H1 (cell line): ENCODE data around the gene TGM6. TPM values are rescaled to one million over a fixed set of nuclear protein-coding genes. Genes with fewer than 3 reads are reported as not detected.
A peak's percentile ranks its signal among the peaks of the same experiment; 100 is the strongest.

Experiments
- CTCF ChIA-PET: fragments of 300-600 bp; sonication (Branson Sonifier 250); formaldehyde crosslinking; loops from one replicate; lab custom pipeline; 2021; ENCODE audit not compliant: partially characterized antibody; lab: Charles Lee
- POLR2A ChIA-PET: fragments of 300-600 bp; sonication (Branson Sonifier 250); formaldehyde crosslinking; loops from one replicate; lab custom pipeline; 2021; ENCODE audit warnings: inconsistent platforms; ENCODE audit not compliant: partially characterized antibody; lab: Charles Lee
- DNase-seq, 2 experiments: peaks; one replicate each; pipeline versions ENCODE4 v3.0.0 to v3.0.0-alpha.2; 2010 to 2022; ENCODE audit warnings: low spot score in 2 of 2, low read depth in 1 of 2, mixed read lengths in 1 of 2
- FAIRE-seq: peaks from 2 replicates; lab custom pipeline; 2011; peaks lifted over from hg19 to GRCh38; lab: Jason Lieb, UNC
- H2AFZ ChIP-seq: 2 replicates; pipeline ENCODE4 v1.8.1; 2012; ENCODE audit warnings: low read length, inconsistent platforms
- H2AK5ac ChIP-seq: 2 replicates; pipeline ENCODE4 v1.6.1; 2013; ENCODE audit warnings: low read depth, low read length
- H2BK120ac ChIP-seq: replicated peaks from 2 replicates; pipeline ENCODE3; 2013; ENCODE audit warnings: low read depth, low read length, inconsistent platforms
- H2BK12ac ChIP-seq: 2 replicates; pipeline ENCODE4 v1.6.1; 2013; ENCODE audit warnings: low read depth, low read length
- H2BK15ac ChIP-seq: 2 replicates; pipeline ENCODE4 v1.6.1; 2013; ENCODE audit warnings: low read length
- H2BK20ac ChIP-seq: 2 replicates; pipeline ENCODE4 v1.6.1; 2013; ENCODE audit warnings: low read length
- H2BK5ac ChIP-seq: 2 replicates; pipeline ENCODE4 v1.6.1; 2013; ENCODE audit warnings: low read depth, low read length
- H3K14ac ChIP-seq: 2 replicates; pipeline ENCODE4 v1.6.1; 2013; ENCODE audit warnings: inconsistent platforms; ENCODE audit not compliant: insufficient read length
- H3K18ac ChIP-seq: 2 replicates; pipeline ENCODE4 v1.6.1; 2013; ENCODE audit warnings: low read length; ENCODE audit errors: extremely low read depth
- H3K23ac ChIP-seq: 2 replicates; pipeline ENCODE4 v1.6.1; 2013; ENCODE audit warnings: inconsistent platforms; ENCODE audit not compliant: insufficient read length
- H3K23me2 ChIP-seq: 2 replicates; pipeline ENCODE4 v1.6.1; 2013; ENCODE audit warnings: low read depth, low read length
- H3K27ac ChIP-seq: 2 replicates; pipeline ENCODE4 v1.6.1; 2011; ENCODE audit warnings: low read depth, low read length, inconsistent platforms
- H3K27me3 ChIP-seq, 4 experiments: replicated peaks in 1 of 4; 1 replicate in 1 of 4; 2 replicates in 3 of 4; pipeline versions ENCODE4 v1.6.1 to v1.8.1; 2011 to 2013; ENCODE audit warnings: low read length in 3 of 4, mild to moderate bottlenecking in 3 of 4, inconsistent platforms in 2 of 4, mixed read lengths in 2 of 4, moderate library complexity in 1 of 4; ENCODE audit not compliant: control insufficient read depth in 3 of 4, insufficient read depth in 3 of 4; ENCODE audit errors: extremely low read depth in 1 of 4
- H3K36me3 ChIP-seq, 4 experiments: 2 replicates each; pipeline versions ENCODE4 v1.6.1 to v1.8.1; 2011 to 2013; ENCODE audit warnings: mild to moderate bottlenecking in 4 of 4, low read length in 3 of 4, moderate library complexity in 2 of 4, control low read depth in 1 of 4, inconsistent platforms in 1 of 4; ENCODE audit not compliant: insufficient read depth in 4 of 4, control insufficient read depth in 2 of 4
- H3K4ac ChIP-seq: replicated peaks from 2 replicates; pipeline ENCODE3; 2013; ENCODE audit warnings: low read length, low read depth, mixed read lengths, inconsistent platforms; ENCODE audit not compliant: insufficient read length
- H3K4me1 ChIP-seq, 4 experiments: replicated peaks in 1 of 4; 1 replicate in 1 of 4; 2 replicates in 3 of 4; pipeline versions ENCODE4 v1.6.1 to v1.8.1; 2011 to 2013; ENCODE audit warnings: low read length in 3 of 4, inconsistent platforms in 2 of 4, mixed read lengths in 1 of 4; ENCODE audit not compliant: insufficient read depth in 4 of 4, control insufficient read depth in 3 of 4
- H3K4me2 ChIP-seq, 2 experiments: 2 replicates each; pipeline versions ENCODE4 v1.6.1 to v1.8.1; 2011 to 2013; ENCODE audit warnings: low read depth in 2 of 2, low read length in 2 of 2, control low read depth in 1 of 2, inconsistent platforms in 1 of 2, mild to moderate bottlenecking in 1 of 2; ENCODE audit not compliant: insufficient read depth in 1 of 2
- H3K4me3 ChIP-seq, 4 experiments: fragments of 200-600, 300-600 bp in 1 of 4; sonication (generic), shearing (Covaris generic), sonication (Bioruptor Twin) in 1 of 4; 2 replicates each; pipeline versions ENCODE4 v1.5.1 to v1.8.1; 2011 to 2016; ENCODE audit warnings: low read length in 4 of 4, low read depth in 3 of 4, control low read depth in 2 of 4, inconsistent platforms in 2 of 4, mild to moderate bottlenecking in 2 of 4, mixed read lengths in 1 of 4, moderate library complexity in 1 of 4; ENCODE audit not compliant: insufficient read depth in 2 of 4; ENCODE audit errors: extremely low read depth in 1 of 4
- H3K56ac ChIP-seq: replicated peaks from 2 replicates; pipeline ENCODE3; 2013; ENCODE audit warnings: low read depth, mild to moderate bottlenecking, mixed read lengths, low read length, inconsistent platforms; ENCODE audit not compliant: insufficient read length
- H3K79me1 ChIP-seq: 2 replicates; pipeline ENCODE4 v1.6.1; 2013; ENCODE audit warnings: low read depth, low read length, control low read depth
- H3K79me2 ChIP-seq, 2 experiments: 2 replicates each; pipeline versions ENCODE4 v1.6.1 to v1.8.1; 2012 to 2013; ENCODE audit warnings: low read length in 2 of 2, mild to moderate bottlenecking in 2 of 2, inconsistent platforms in 1 of 2; ENCODE audit not compliant: insufficient read depth in 2 of 2, control insufficient read depth in 1 of 2
- H3K9ac ChIP-seq, 4 experiments: replicated peaks in 1 of 4; 1 replicate in 1 of 4; 2 replicates in 3 of 4; pipeline versions ENCODE4 v1.6.1 to v1.8.1; 2011 to 2013; ENCODE audit warnings: low read depth in 3 of 4, low read length in 3 of 4, control low read depth in 2 of 4, mild to moderate bottlenecking in 2 of 4, moderate library complexity in 2 of 4, inconsistent platforms in 1 of 4; ENCODE audit errors: extremely low read depth in 1 of 4
- H3K9me3 ChIP-seq, 2 experiments: 2 replicates each; pipeline versions ENCODE4 v1.6.1 to v1.8.1; 2012 to 2013; ENCODE audit warnings: mild to moderate bottlenecking in 2 of 2, moderate library complexity in 2 of 2, control low read depth in 1 of 2, inconsistent platforms in 1 of 2, low read depth in 1 of 2, low read length in 1 of 2, mixed read lengths in 1 of 2; ENCODE audit not compliant: insufficient read depth in 2 of 2
- H4K20me1 ChIP-seq, 2 experiments: replicated peaks in 1 of 2; 2 replicates each; pipeline versions ENCODE3 to v1.8.1; 2011 to 2013; ENCODE audit warnings: inconsistent platforms in 2 of 2, low read length in 2 of 2, mild to moderate bottlenecking in 1 of 2; ENCODE audit not compliant: insufficient read depth in 2 of 2, control insufficient read depth in 1 of 2
- H4K5ac ChIP-seq: 2 replicates; pipeline ENCODE4 v1.6.1; 2013; ENCODE audit warnings: low read length, low read depth, mixed read lengths, inconsistent platforms; ENCODE audit not compliant: insufficient read length
- H4K8ac ChIP-seq: 2 replicates; pipeline ENCODE4 v1.8.0; 2013; ENCODE audit warnings: mild to moderate bottlenecking, moderate library complexity, low read length, inconsistent platforms; ENCODE audit not compliant: insufficient read depth; ENCODE audit errors: extremely low read depth
- H4K91ac ChIP-seq: replicated peaks from 2 replicates; pipeline ENCODE3; 2013; ENCODE audit warnings: low read length, mixed read lengths, inconsistent platforms; ENCODE audit not compliant: insufficient read length
- RAD21 ChIP-seq, 2 experiments: IDR thresholded peaks in 1 of 2; conservative IDR thresholded peaks in 1 of 2; 2 replicates each; pipeline ENCODE4 v1.6.1; 2011; ENCODE audit warnings: low read depth in 2 of 2, low read length in 2 of 2, improper control_type of control experiment in 1 of 2, inconsistent platforms in 1 of 2, mild to moderate bottlenecking in 1 of 2, moderate library complexity in 1 of 2
- TEAD4 ChIP-seq: IDR thresholded peaks from 2 replicates; pipeline ENCODE4 v1.6.1; 2012; ENCODE audit warnings: low read depth, low read length, inconsistent platforms, mixed read lengths
- WGBS, 2 experiments: shearing (Covaris generic) in 1 of 2; methylation state at CpG; one replicate each; pipeline versions ENCODE4 v1.1.6 to v1.1.7; 2013 to 2015; ENCODE audit warnings: low lambda C conversion rate in 2 of 2, mixed read lengths in 2 of 2, inconsistent platforms in 1 of 2, low coverage in 1 of 2, missing lambda C conversion rate in 1 of 2; ENCODE audit not compliant: insufficient replicate concordance in 2 of 2, insufficient coverage in 1 of 2, insufficient read length in 1 of 2; ENCODE audit errors: extremely low coverage in 1 of 2, missing lambda C conversion rate in 1 of 2; 5-methylcytosine and 5-hydroxymethylcytosine counted together
- polyA plus RNA-seq, 7 experiments: library from polyadenylated mRNA; depleted of rRNA in 3 of 7; stranded (reverse) in 5 of 7; unstranded in 2 of 7; fragments of >200 nt in 5 of 7; fragments of 200-250 nt in 2 of 7; gene quantifications; 1 replicate in 5 of 7; 2 replicates in 1 of 7; 4 replicates in 1 of 7; pipeline versions ENCODE4 v1.2.1 to v1.2.3, GENCODE V29; 2011 to 2013; ENCODE audit warnings: missing spikeins in 2 of 7, mixed read lengths in 2 of 7
- total RNA-seq: library from RNA; stranded (reverse); fragmentation: NEBNext Ultra II Directional; extraction: Animal tissue kit (Norgen Biotek cat#: 25700); gene quantifications from 2 replicates; pipeline ENCODE4 v1.2.1, GENCODE V29; 2021
- TF ChIP-seq, protein P1 (sequence below), 3 experiments: IDR thresholded peaks; 1 replicate in 2 of 3; 2 replicates in 1 of 3; pipeline versions ENCODE4 v1.5.1 to v1.6.1; 2011; ENCODE audit warnings: low read length in 3 of 3, mild to moderate bottlenecking in 3 of 3, inconsistent platforms in 2 of 3, low read depth in 1 of 3, moderate library complexity in 1 of 3; ENCODE audit not compliant: insufficient read depth in 1 of 3; ENCODE audit errors: control extremely low read depth in 1 of 3

Gene TGM6
- total and polyA plus RNA-seq, 2 of the 8 experiments (the other 6 are each of a cell fraction or from before 2014, with no cell fraction given) = 0.03 TPM; not detected in 1

DNA sequence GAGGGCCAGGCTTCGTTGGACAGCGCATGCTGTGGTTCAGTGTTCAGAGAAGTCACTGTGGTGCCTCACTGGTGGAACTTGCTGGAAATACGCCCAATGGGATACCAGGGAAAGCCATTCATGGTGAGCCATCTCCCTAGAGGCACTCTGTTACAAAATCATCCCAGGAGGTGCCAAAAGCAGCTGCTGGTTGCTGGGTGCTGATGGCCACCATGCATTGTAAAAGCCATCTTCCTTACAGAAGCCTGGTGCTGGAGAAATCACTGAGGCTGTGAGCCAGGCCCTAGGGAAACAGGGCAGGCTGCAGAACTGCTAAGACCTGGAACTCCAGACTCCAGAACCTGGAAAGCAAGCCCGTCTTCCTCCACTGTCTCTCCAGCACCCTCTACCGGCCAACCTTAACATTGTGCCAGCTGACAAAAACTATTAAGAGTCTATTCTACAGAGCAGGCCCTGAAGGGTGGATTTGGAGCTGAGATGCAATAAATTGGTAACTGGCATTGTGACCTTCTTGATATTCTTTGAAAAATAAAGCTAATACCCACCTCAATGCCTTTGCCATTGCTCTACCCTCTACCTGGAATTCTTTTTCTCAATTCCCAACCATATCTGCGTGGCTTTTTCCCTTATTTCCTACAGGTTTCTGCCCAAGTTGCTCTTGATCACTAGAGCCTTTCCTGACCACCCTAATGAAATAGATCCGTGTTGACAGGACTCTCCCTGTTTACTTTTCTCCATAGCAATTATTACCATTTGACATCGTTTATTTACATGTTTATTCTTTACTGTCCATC, 71.4 kb downstream of the TGM6 start:
- Histone ChIP-seq H3K4me1 (peaks cover 0 to under 1% (median 0%) of the 10 kb centered on the region in 4 experiments; a peak in 1 of 7 replicates), H2AFZ (no peak overlapping the region), H4K5ac (no peak overlapping the region), H2BK20ac (no peak overlapping the region), H3K9ac (no peak overlapping the region), H3K4me3 (no peak overlapping the region), H3K4me2 (no peak overlapping the region), H3K27me3 (no peaks in the 10 kb centered on the region), H3K23ac (no peak overlapping the region), H2BK5ac (no peak overlapping the region), H3K56ac (no peak overlapping the region), H2BK120ac (no peak overlapping the region), H3K79me1 (no peaks in the 10 kb centered on the region), H3K36me3 (no peaks in the 10 kb centered on the region), H2BK15ac (no peak overlapping the region), H2BK12ac (no peak overlapping the region), H4K91ac (no peak overlapping the region), H4K8ac (no peak overlapping the region), H3K27ac (no peak overlapping the region), H3K14ac (no peak overlapping the region), H3K23me2 (no peaks in the 10 kb centered on the region), H2AK5ac (no peak overlapping the region), H3K9me3 (no peaks in the 10 kb centered on the region), H3K18ac (no peak overlapping the region), H4K20me1 (no peaks in the 10 kb centered on the region), H3K4ac (no peak overlapping the region), H3K79me2 (no peaks in the 10 kb centered on the region)
- FAIRE-seq = peak; percentile 82
- POLR2A ChIA-PET = interaction anchor here (0.7 to 1.2 kb wide), 3 partner anchors 16 to 63 kb away, joined by 3 read pairs; no protein-coding TSS in a partner anchor
- CTCF ChIA-PET = interaction anchor here (0.6 to 4.8 kb wide), 39 partner anchors 9 to 563 kb away, joined by 3 to 74 read pairs (median 5); no protein-coding TSS in a partner anchor
- peak in 1 of 2 experiments; percentile 94 for DNase-seq
- peak; percentile 89 to 90 for TF ChIP-seq RAD21 (IDR thresholded peaks at IDR 0.05 in 1 of 2, conservative IDR thresholded peaks at IDR 0.05 in 1 of 2; ENCODE audit: low read depth in 2 of 2, low read length in 2 of 2)
- TF ChIP-seq TEAD4 = no peak
- TF ChIP-seq, protein P1, sequence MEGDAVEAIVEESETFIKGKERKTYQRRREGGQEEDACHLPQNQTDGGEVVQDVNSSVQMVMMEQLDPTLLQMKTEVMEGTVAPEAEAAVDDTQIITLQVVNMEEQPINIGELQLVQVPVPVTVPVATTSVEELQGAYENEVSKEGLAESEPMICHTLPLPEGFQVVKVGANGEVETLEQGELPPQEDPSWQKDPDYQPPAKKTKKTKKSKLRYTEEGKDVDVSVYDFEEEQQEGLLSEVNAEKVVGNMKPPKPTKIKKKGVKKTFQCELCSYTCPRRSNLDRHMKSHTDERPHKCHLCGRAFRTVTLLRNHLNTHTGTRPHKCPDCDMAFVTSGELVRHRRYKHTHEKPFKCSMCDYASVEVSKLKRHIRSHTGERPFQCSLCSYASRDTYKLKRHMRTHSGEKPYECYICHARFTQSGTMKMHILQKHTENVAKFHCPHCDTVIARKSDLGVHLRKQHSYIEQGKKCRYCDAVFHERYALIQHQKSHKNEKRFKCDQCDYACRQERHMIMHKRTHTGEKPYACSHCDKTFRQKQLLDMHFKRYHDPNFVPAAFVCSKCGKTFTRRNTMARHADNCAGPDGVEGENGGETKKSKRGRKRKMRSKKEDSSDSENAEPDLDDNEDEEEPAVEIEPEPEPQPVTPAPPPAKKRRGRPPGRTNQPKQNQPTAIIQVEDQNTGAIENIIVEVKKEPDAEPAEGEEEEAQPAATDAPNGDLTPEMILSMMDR (IDR thresholded peaks at IDR 0.05; ENCODE audit: control extremely low read depth in 1 of 3, insufficient read depth in 1 of 3, low read depth in 1 of 3, low read length in 3 of 3) = peak; percentile 73 to 94 (median 93)
- 55% methylated on average over 8 of the region's 8 CpGs; no CpG with 5 or more reads in 1 of the 2 experiments for WGBS, 2 experiments
